ENCODE results near the gene PARVB. TPM values are rescaled to one million over a fixed set of nuclear protein-coding genes. Genes with fewer than 3 reads are reported as not detected.

The PARVB gene
- total and polyA plus RNA-seq, 9 of the 15 experiments (the other 6 are each of a cell fraction or from before 2014, with no cell fraction given), result 1.1 to 59.2 (median 29.2) TPM

- FAIRE-seq, result no peak
These were observed 189.5 kb downstream of the PARVB start for GRCh38 chr22:44213489-44214043.

GRCh38 chr22:44214187-44214586 is 190.1 kb downstream of the PARVB start:
- ChIA-PET CTCF (ENCODE audit: low intra/inter-chr PET ratio) (no interaction called here), POLR2A (no interaction called here)
- H2AFZ ChIP-seq (ENCODE audit: low read depth, low read length), result no peak overlapping the region
- H3K27me3 ChIP-seq (ENCODE audit: control insufficient read depth in 2 of 2, insufficient read depth in 2 of 2, low read length in 2 of 2), result peaks cover 0 to 10% of the 10 kb centered on the region in 2 experiments; a peak in 2 of 5 replicates
- no peak overlapping the region for H3K27ac ChIP-seq (ENCODE audit: extremely low read depth, low read depth, low read length)
- no peak overlapping the region for H3K9ac ChIP-seq (ENCODE audit: insufficient read depth in 1 of 2, low read depth in 2 of 2, low read length in 2 of 2)
- intact Hi-C loops (cut with micrococcal nuclease), result no loop called here
- TF ChIP-seq CHD1 (IDR thresholded peaks at IDR 0.05; ENCODE audit: low read length) (no peak), ELF1 (tag; IDR thresholded peaks at IDR 0.05) (no peak), ZNF644 (tag; IDR thresholded peaks at IDR 0.05; ENCODE audit: low read depth) (no peak), GTF2A2 (tag; IDR thresholded peaks at IDR 0.05) (no peak), MYBL2 (IDR thresholded peaks at IDR 0.05; ENCODE audit: low read depth) (no peak), MYBL2 (CRISPR knock-in tag; IDR thresholded peaks at IDR 0.05; ENCODE audit: borderline replicate concordance) (no peak), ADNP (tag; IDR thresholded peaks at IDR 0.05) (no peak), E2F5 (CRISPR knock-in tag; IDR thresholded peaks at IDR 0.05) (no peak), KAT2B (IDR thresholded peaks at IDR 0.05; ENCODE audit: low read depth, low read length) (no peak), RAD51 (IDR thresholded peaks at IDR 0.05; ENCODE audit: borderline replicate concordance, low read depth) (no peak)
- H3K9me3 ChIP-seq (replicated peaks; ENCODE audit: control insufficient read depth, insufficient read depth, low read depth, low read length), result no peaks in the 10 kb centered on the region
- no peaks in the 10 kb centered on the region for H3K4me1 ChIP-seq (replicated peaks in 1 of 2; ENCODE audit: control insufficient read depth in 2 of 2, insufficient read depth in 2 of 2, low read length in 2 of 2)
- ATAC-seq, result no peak
- DNase-seq (ENCODE audit: extremely low read depth in 1 of 4, low spot score in 3 of 4), result no peak
- 0% methylated on average over 3 of the region's 3 CpGs for WGBS (ENCODE audit: insufficient coverage, low coverage, missing lambda C conversion rate)
- no peaks in the 10 kb centered on the region for H4K20me1 ChIP-seq (replicated peaks; ENCODE audit: control insufficient read depth, insufficient read depth, low read length)
- no peaks in the 10 kb centered on the region for H3K36me3 ChIP-seq (ENCODE audit: control insufficient read depth, insufficient read depth, low read length)
- H3K4me3 ChIP-seq, result no peak overlapping the region
- FAIRE-seq, result no peak
- in situ Hi-C loops (cut with MboI), result no loop called here
- no TSS peak for BruUV-seq (replicated peaks)
- no peaks in the 10 kb centered on the region for H3K79me2 ChIP-seq (ENCODE audit: control insufficient read depth, insufficient read depth, low read length)
- H3K9me1 ChIP-seq (ENCODE audit: control insufficient read depth, insufficient read depth, low read length), result no peaks in the 10 kb centered on the region
- H3K4me2 ChIP-seq (ENCODE audit: insufficient read depth, low read length), result no peak overlapping the region

More at GRCh38 chr22:44213489-44214043, 189.5 kb downstream of the PARVB start:
- H3K9me3 ChIP-seq (replicated peaks; ENCODE audit: control insufficient read depth, insufficient read depth, low read depth, low read length), result no peaks in the 10 kb centered on the region
- ChIA-PET CTCF (ENCODE audit: low intra/inter-chr PET ratio) (no interaction called here), POLR2A (no interaction called here)
- H3K4me2 ChIP-seq (ENCODE audit: insufficient read depth, low read length), result no peak overlapping the region
- H3K27me3 ChIP-seq (ENCODE audit: control insufficient read depth in 2 of 2, insufficient read depth in 2 of 2, low read length in 2 of 2), result peaks cover 0 to 8% of the 10 kb centered on the region in 2 experiments; a peak in 2 of 5 replicates
- no peaks in the 10 kb centered on the region for H3K79me2 ChIP-seq (ENCODE audit: control insufficient read depth, insufficient read depth, low read length)
- H2AFZ ChIP-seq (ENCODE audit: low read depth, low read length), result no peak overlapping the region
- no peaks in the 10 kb centered on the region for H3K9me1 ChIP-seq (ENCODE audit: control insufficient read depth, insufficient read depth, low read length)
- no peak overlapping the region for H3K9ac ChIP-seq (ENCODE audit: insufficient read depth in 1 of 2, low read depth in 2 of 2, low read length in 2 of 2)
- intact Hi-C loops (cut with micrococcal nuclease) (no loop called here), in situ Hi-C loops (cut with MboI) (no loop called here)
- no peaks in the 10 kb centered on the region for H3K36me3 ChIP-seq (ENCODE audit: control insufficient read depth, insufficient read depth, low read length)
- DNase-seq (ENCODE audit: extremely low read depth in 1 of 4, low spot score in 3 of 4) (no peak), ATAC-seq (no peak)
- H3K4me1 ChIP-seq (replicated peaks in 1 of 2; ENCODE audit: control insufficient read depth in 2 of 2, insufficient read depth in 2 of 2, low read length in 2 of 2), result no peaks in the 10 kb centered on the region
- TF ChIP-seq HNRNPK (IDR thresholded peaks at IDR 0.05; ENCODE audit: low read depth, low read length, poor library complexity, severe bottlenecking) (no peak), ATF1 (CRISPR knock-in tag; IDR thresholded peaks at IDR 0.05) (no peak), ATF1 (tag; IDR thresholded peaks at IDR 0.05) (peak; percentile 20; the same call in 1 of the 2 replicates)
- no TSS peak for BruUV-seq (replicated peaks)
- H3K4me3 ChIP-seq, result no peak overlapping the region
- H3K27ac ChIP-seq (ENCODE audit: extremely low read depth, low read depth, low read length), result no peak overlapping the region
- whole genome bisulfite sequencing (ENCODE audit: insufficient coverage, low coverage, missing lambda C conversion rate), result 3% methylated on average over 3 of the region's 3 CpGs
- H4K20me1 ChIP-seq (replicated peaks; ENCODE audit: control insufficient read depth, insufficient read depth, low read length), result no peaks in the 10 kb centered on the region
